CD4-positive, alpha-beta T cell treated with Interleukin-15 for 1 hour (primary cell): Measurements from ENCODE around the gene CAPN15.
"Not testable (repeated sequence)": the region's sequence is repeated elsewhere in the genome, so short reads cannot be mapped to it uniquely, and the experiment has no call there.

Source experiments
- DNase-seq: peaks from one replicate; pipeline ENCODE4 v3.0.0-alpha.2; 2020

Gene CAPN15

GRCh38 chr16:595094-595528, 67.6 kb downstream of the CAPN15 start:
- no peak for DNase-seq

GRCh38 chr16:595942-596735, 68.6 kb downstream of the CAPN15 start:
- DNase-seq, result no peak

GRCh38 chr16:596736-597060, 69.2 kb downstream of the CAPN15 start:
- DNase-seq, result no peak

GRCh38 chr16:597655-598054, 70.1 kb downstream of the CAPN15 start:
- DNase-seq, result not testable (repeated sequence)

- DNase-seq, result no peak
Measured at GRCh38 chr16:598823-599739, 71.6 kb downstream of the CAPN15 start.

GRCh38 chr16:600781-601180, 73.3 kb downstream of the CAPN15 start:
- DNase-seq, result no peak

GRCh38 chr16:603933-604332, 76.4 kb downstream of the CAPN15 start:
- DNase-seq, result no peak
